Testis (tissue), 3 donors: ENCODE data around the gene WWP2. TPM values are rescaled to one million over a fixed set of nuclear protein-coding genes. Genes with fewer than 3 reads are reported as not detected.

ENCODE experiments used
- DNase-seq: peaks from one replicate; pipeline ENCODE4 v3.0.0-alpha.2; 2019
- H3K27ac ChIP-seq, 2 donors: fragments of 200-600 bp; sonication (generic); one replicate each; pipeline ENCODE4 v1.5.1; 2019
- H3K27me3 ChIP-seq: fragments of 200-600 bp; sonication (generic); one replicate; pipeline ENCODE4 v1.5.1; 2019
- H3K36me3 ChIP-seq: fragments of 200-600 bp; sonication (generic); one replicate; pipeline ENCODE4 v1.5.1; 2017; ENCODE audit warnings: low read depth; ENCODE audit errors: missing control alignments
- H3K4me1 ChIP-seq: fragments of 200-600 bp; sonication (generic); one replicate; pipeline ENCODE4 v1.5.1; 2019
- H3K4me3 ChIP-seq, 2 donors: fragments of 200-600 bp; sonication (generic); one replicate each; pipeline ENCODE4 v1.5.1; 2017 to 2019
- H3K9me3 ChIP-seq: fragments of 200-600 bp; sonication (generic); one replicate; pipeline ENCODE4 v1.5.1; 2017
- CTCF ChIP-seq, 3 experiments: fragments of 450-650 bp in 2 of 3; fragments of 200-600 bp in 1 of 3; sonication (generic) in 1 of 3; IDR thresholded peaks; one replicate each; pipeline ENCODE4 v1.5.1; 2016 to 2019; ENCODE audit warnings: antibody characterized with exemption in 3 of 3, mild to moderate bottlenecking in 2 of 3, moderate library complexity in 1 of 3
- POLR2A ChIP-seq: fragments of 450-650 bp; IDR thresholded peaks from one replicate; pipeline ENCODE4 v1.6.1; 2017; ENCODE audit warnings: antibody characterized with exemption, mild to moderate bottlenecking, moderate library complexity
- WGBS, 2 donors: methylation state at CpG; one replicate each; pipeline ENCODE4 v1.1.5; 2018; 5-methylcytosine and 5-hydroxymethylcytosine counted together
- intact Hi-C: fragments of 100-400 bp; cut with DNase I; formaldehyde crosslinking; loops from one replicate; pipeline ENCODE4 v1.15.1; 2023; ENCODE audit warnings: low total_unique reads
- polyA plus RNA-seq: library from polyadenylated mRNA; stranded (reverse); fragments of 350-450 nt; fragmentation: Illumina TruSeq; extraction: RNeasy Lipid Tissue Mini Kit (QIAGEN cat#74804); gene quantifications from one replicate; pipeline ENCODE4 v1.2.3, GENCODE V29; 2014; ENCODE audit warnings: low read depth, low replicate concordance; ENCODE audit not compliant: insufficient read depth
- total RNA-seq, 2 donors: library from RNA; depleted of rRNA; stranded (reverse); fragments of >200 nt; gene quantifications; one replicate each; pipeline ENCODE4 v1.2.3, GENCODE V29; 2016

The WWP2 gene
- total and polyA plus RNA-seq, 3 donors from 2014 or later, result 46.4 to 60.6 (median 57.6) TPM

- DNase-seq, result no peak
- H3K27ac ChIP-seq, result no peak overlapping the region
- intact Hi-C loops, result loop anchor here (5.0 kb wide), 1 partner anchor 138 kb away; no protein-coding TSS in a partner anchor
- no peaks in the 10 kb centered on the region for H3K9me3 ChIP-seq
- WGBS, 2 donors, result 90 to 93% methylated on average over 7 to 19 of the region's 19 CpGs
- TF ChIP-seq POLR2A (no peak), CTCF (IDR thresholded peaks at IDR 0.05) (no peak)
- no peaks in the 10 kb centered on the region for H3K4me1 ChIP-seq
- H3K27me3 ChIP-seq, result no peaks in the 10 kb centered on the region
- H3K4me3 ChIP-seq, result no peak overlapping the region
- peaks cover 3% of the 10 kb centered on the region for H3K36me3 ChIP-seq
These were observed 173.2 kb downstream of the WWP2 start for GRCh38 chr16:69935278-69935711.

- Histone ChIP-seq H3K4me1 (no peaks in the 10 kb centered on the region), H3K27ac (no peak overlapping the region), H3K9me3 (no peaks in the 10 kb centered on the region), H3K36me3 (peaks cover 3% of the 10 kb centered on the region), H3K27me3 (no peaks in the 10 kb centered on the region), H3K4me3 (no peak overlapping the region)
- intact Hi-C loops, result loop anchor here (5.0 kb wide), 1 partner anchor 138 kb away; no protein-coding TSS in a partner anchor
- 89 to 100% methylated on average over 7 to 10 of the region's 10 CpGs for WGBS, 2 donors
- DNase-seq, result peak; percentile 11
- TF ChIP-seq CTCF (IDR thresholded peaks at IDR 0.05), result no peak
- TF ChIP-seq POLR2A, result no peak
These were observed 173.6 kb downstream of the WWP2 start for GRCh38 chr16:69935740-69936139.

- Histone ChIP-seq H3K27me3 (no peaks in the 10 kb centered on the region), H3K27ac (no peak overlapping the region), H3K4me1 (no peaks in the 10 kb centered on the region), H3K9me3 (no peaks in the 10 kb centered on the region), H3K36me3 (peaks cover 3% of the 10 kb centered on the region), H3K4me3 (no peak overlapping the region)
- no peak for DNase-seq
- no peak for TF ChIP-seq POLR2A
- no peak for TF ChIP-seq CTCF (IDR thresholded peaks at IDR 0.05)
- intact Hi-C loops, result loop anchor here (5.0 kb wide), 1 partner anchor 139 kb away; no protein-coding TSS in a partner anchor
- 91 to 95% methylated on average over 11 to 16 of the region's 16 CpGs for WGBS, 2 donors
These were observed 174.1 kb downstream of the WWP2 start for GRCh38 chr16:69936252-69936651.

- Histone ChIP-seq H3K27me3 (no peaks in the 10 kb centered on the region), H3K4me3 (no peak overlapping the region), H3K4me1 (no peaks in the 10 kb centered on the region), H3K9me3 (no peaks in the 10 kb centered on the region), H3K27ac (no peak overlapping the region), H3K36me3 (peaks cover 3% of the 10 kb centered on the region)
- peak; percentile 4 for DNase-seq
- 95 to 96% methylated on average over 16 to 17 of the region's 21 CpGs for WGBS, 2 donors
- no peak for TF ChIP-seq POLR2A
- no peak for TF ChIP-seq CTCF (IDR thresholded peaks at IDR 0.05)
- intact Hi-C loops, result loop anchor here (5.0 kb wide), 1 partner anchor 139 kb away; no protein-coding TSS in a partner anchor
These were observed 174.6 kb downstream of the WWP2 start for GRCh38 chr16:69936751-69937211.

- intact Hi-C loops, result loop anchor here (5.0 kb wide), 1 partner anchor 140 kb away; no protein-coding TSS in a partner anchor
- TF ChIP-seq CTCF (IDR thresholded peaks at IDR 0.05) (no peak), POLR2A (no peak)
- whole genome bisulfite sequencing, 2 donors, result 64 to 76% methylated on average over 11 to 15 of the region's 16 CpGs
- Histone ChIP-seq H3K9me3 (no peaks in the 10 kb centered on the region), H3K27me3 (no peaks in the 10 kb centered on the region), H3K36me3 (peaks cover 3% of the 10 kb centered on the region), H3K4me3 (no peak overlapping the region), H3K27ac (no peak overlapping the region), H3K4me1 (no peaks in the 10 kb centered on the region)
- peak; percentile 38 for DNase-seq
These were observed 175.4 kb downstream of the WWP2 start for GRCh38 chr16:69937465-69937951.
